IPS-NIHi7 (cell line): ENCODE measurements around the gene SPATA9.
"Not testable (repeated sequence)": the region's sequence is repeated elsewhere in the genome, so short reads cannot be mapped to it uniquely, and the experiment has no call there.

Experiments used
- DNase-seq: peaks from one replicate; pipeline ENCODE4 v3.0.0; 2012; ENCODE audit warnings: mixed read lengths; ENCODE audit errors: extremely low spot score

Gene SPATA9

DNA sequence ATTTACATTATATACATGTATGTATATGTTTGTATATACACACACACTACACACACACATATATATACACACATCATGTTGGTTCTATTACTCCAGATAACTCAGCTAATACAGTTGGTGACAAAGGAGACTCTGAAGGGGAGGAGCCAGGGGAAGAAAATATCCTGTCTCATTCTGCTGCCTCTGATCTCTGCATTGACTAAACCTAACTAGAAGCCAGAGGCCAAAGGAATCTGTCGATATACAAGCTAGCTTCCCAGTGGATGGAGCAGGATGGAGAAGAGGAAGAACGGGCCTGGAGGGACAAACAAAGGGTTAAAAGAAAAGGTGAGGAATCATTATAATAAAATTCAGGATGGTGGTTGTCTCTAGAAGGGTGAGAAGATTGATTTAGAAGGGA lies 34.6 kb upstream of the SPATA9 start:
- DNase-seq, result no peak

DNA sequence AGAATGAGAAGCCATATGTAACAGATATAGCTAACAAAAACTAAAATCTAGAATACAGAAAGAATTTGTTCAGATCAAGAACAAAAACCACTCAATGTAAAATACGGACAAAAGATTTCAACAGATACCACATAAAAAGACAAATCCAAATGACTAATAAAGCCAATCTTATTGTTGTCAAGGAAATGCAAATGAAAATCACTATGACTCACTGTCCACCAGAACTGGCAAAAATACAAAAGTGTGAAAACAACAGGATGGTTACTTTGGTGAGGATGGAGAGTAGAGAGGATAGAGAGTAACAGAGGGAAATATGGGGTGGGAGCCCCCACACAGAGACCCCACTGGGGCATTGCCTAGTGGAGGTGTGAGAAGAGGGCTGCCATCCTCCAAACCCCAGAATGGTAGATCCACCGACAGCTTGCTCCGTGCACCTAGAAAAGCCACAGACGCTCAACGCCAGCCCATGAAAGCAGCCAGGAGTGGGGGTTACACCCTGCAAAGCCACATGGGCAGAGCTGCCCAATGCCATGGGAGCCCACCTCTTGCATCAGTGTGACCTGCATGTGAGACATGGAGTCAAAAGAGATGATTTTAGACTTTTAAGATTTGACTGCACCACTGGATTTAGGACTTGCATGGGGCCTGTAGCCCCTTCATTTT lies 33.1 kb upstream of the SPATA9 start:
- no peak for DNase-seq

DNA sequence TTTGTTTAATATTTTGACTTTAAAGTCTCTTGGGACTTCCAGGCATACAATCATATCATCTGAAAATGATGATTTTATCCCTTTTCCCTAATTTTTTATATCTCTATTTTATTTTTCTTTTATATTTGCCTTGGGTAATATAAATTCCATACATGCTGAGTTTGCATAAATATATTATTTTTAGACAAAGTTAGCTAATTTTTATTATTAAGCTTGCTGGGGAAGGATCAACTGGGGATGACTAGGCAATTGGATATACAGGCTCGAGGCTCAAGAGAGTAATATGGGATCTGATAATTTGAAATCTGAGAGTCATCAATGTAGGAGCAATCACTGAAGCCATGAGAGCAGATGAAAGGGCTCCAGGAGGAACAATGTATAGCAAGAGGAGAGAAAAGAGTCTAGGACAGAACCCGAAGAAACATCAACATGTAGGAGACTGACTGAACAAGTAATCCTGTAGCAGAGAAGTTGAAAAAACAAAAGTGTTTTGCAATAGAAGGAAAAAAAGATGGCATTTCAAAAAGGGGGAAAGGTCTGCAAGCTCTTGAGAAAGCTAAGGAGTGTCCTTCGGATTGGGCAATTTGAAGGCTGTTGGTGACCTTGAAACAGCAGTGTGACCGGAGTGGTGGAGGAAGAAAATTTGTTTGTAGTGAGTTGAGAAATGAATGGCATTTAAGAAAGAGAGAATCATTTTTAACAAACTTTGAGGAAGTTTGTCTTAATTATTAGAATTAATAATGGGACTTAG lies 31.3 kb upstream of the SPATA9 start:
- DNase-seq, result no peak

DNA sequence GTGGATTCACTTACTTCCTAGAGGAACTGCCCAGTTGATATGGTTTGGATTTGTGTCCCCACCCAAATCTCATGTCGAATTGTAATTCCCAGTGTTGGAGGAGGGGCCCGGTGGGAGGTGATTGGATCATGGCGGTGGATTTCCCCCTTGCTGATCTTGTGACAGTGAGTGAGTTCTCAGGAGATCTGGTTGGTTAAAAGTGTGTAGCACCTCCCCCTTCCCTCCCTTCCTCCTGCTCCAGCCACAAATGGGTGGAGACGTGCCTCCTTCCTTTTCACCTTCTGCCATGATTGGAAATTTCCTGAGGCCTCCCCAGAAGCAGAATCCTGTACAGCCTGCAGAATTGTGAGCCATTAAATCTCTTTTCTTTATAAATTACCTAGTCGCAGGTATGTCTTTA lies 30.5 kb upstream of the SPATA9 start:
- DNase-seq, result not testable (repeated sequence)

DNA sequence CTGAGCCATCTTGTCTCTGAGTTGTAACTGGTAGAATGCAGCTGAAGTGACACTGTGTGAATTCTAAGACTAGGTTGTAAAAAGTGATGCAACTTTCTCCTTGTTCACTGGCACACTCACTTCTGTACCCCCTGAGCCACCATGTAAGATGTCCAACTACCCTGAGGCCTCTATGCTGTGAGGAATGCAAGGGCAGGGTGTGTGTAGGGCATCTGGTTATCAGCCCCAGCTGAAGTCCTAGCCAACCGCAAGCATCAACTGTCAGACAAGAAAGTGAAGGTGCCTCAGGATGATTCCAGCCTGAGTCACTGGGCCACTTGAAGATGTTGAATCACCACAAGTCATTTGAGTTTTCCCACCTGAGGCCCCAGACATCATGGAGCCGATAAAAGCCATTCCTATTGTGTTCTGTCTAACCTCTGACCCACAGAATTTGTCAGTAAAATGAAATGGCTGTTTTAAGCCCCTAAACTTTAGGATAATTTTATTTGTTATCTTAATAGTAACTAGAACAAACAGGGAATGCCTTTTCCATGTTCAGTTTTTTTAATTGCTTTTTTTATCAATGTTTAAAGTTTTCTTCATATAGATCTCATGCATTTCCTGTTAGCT lies 29.7 kb upstream of the SPATA9 start:
- DNase-seq, result peak; percentile 36

DNA sequence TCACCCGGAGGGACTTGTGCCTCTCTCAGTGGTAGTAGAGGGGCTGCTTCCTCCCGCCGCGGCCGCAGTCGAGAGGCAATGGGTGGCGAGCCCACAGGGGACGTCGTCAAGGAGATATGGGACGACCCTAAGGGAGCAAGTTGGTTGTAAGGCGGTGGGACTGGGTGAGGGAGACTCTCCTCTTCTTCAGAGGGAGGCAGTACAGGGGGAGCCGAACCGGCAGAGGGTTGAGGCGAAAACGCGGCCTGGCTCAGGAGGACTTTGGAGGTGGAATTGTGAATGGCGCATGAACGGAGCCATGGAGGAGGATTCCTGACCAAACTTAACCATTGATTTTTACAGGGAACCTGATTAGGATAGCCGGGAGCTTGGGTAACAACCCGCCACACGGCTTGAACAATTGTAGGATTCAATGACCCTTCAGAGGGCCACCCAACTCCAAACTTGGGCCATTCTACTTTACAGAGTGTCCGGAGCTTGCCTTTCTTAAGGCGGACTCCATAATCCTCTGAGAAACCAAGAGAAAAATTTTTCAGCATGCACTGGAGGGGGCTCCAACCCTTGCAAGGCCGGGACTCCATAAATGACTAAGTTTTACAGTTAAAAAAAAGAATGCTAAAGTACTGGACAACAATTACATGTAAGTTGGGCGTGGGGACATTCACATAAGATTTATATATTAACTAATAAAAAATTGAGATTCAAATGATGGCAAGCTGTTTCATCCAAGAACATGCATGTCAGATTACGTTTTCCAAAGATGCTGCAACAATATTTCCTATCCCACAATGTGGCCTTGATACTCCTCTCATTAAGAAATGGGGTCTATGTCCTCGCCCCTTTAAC lies 28.9 kb upstream of the SPATA9 start:
- no peak for DNase-seq

DNA sequence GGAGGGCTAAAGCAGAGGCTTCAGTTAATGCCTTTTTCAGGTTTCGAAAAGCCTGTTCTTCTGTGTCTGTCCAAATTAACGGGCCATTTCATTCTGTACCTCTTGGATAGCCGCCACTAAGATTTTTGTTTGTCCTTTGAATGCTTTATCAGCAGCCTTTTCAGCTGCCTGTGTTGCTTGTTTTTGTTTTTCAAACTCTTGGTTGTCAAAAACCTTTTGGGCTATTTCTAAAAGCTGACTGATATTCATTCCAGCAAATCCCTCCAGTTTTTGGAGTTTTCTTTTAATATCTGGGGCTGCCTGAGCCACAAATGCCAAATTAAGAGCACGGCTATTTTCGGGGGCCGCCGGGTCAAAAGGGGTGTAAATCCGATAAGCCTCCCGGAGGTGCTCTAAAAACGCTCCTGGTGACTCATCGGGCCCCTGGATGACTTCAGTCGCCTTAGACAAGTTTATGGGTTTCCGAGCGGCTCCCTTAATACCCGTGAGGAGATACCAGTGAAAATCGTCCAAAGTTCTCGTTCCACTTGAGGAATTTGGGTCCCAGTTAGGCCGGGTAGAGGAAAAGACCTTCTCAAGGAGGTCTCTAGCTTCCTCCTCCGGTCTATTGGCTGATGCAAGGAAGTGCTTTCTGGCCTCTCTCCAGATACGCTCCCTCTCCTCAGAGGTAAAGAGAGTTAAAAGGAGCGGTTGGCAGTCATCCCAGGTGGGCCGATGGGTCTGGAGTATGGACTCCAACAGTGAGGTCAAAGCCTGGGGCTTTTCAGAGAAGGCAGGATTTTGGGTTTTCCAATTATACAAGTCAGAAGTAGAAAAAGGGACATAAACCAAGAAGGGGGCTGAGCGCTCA lies 28.1 kb upstream of the SPATA9 start:
- DNase-seq, result not testable (repeated sequence)

DNA sequence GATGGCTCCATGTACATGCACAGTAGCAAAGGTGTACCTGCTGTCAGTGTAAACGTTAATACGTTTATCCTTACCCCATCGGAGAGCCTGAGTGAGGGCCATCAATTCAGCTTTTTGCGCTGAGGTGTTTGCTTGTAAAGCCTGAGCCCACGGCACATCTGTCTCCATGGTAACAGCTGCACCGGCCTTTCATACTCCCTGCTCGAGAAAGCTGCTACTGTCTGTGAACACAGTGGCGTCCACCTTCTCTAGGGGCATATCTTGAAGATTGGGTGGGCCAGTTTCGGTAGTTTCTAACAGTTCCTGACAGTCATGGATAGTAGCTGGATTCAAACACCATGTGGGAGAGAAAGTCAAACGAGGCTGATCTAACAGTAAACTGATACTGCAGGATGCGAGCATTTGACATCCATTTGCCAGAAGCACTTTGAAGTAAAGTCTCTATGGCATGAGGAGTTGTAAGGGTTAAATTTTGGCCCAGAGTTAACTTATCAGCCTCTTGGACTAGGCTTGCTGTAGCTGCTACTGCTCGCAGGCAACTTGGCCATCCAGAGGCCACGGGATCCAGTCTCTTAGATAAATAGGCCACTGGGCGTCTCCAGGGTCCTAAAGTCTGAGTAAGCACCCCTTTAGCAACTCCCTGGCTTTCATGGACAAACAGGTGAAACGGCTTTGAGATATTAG lies 27.3 kb upstream of the SPATA9 start:
- peak; percentile 44 for DNase-seq

DNA sequence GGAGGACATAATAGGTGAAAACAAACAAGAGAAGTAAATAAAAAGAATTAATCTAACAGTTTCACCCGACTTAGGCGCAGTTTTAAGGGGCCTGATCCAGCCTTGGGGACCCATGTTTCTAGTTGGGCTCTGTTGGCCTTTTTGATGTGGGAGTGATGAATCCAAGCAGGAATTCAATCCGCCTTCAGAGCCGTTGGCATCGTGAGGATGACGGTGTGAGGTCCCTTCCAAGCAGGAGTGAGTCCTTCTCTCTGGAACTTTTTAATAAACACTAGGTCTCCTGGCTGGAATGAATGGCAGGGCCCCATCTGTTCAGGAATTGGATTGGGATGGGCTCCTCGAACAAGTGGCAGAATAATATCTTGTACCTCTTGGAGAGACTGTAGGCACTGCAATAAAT lies 26.1 kb upstream of the SPATA9 start:
- DNase-seq, result no peak

DNA sequence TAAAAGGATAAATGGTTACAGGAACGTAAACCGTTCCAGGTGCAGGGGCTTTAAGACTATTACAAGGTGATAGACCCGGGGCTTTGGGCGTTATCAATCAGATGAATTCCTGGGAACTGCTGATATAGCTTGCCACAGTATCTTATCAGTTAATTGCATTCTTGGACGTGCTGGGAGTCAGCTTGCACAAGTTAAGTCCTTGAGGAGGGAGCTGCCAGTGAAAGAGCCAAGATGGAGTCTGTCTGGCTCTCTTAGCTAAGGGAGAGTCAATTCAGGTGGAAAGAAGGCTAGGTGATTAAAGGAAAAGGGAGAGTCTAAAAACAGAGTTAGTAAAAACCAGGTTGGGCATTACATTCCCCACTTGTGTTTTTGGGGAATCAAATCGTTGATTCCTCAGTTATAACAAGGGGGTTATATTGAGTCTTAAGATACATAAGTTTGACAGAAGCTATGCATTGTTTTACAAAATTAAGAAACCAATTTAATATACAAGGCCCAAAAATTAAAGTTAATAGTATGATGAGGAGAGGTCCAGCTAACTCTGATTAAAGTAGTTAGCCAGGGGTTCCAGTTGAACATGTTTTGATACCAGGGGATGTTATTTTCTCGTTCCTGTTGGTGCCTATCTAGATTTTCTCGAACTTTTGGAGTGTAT lies 24.9 kb upstream of the SPATA9 start:
- DNase-seq, result not testable (repeated sequence)

DNA sequence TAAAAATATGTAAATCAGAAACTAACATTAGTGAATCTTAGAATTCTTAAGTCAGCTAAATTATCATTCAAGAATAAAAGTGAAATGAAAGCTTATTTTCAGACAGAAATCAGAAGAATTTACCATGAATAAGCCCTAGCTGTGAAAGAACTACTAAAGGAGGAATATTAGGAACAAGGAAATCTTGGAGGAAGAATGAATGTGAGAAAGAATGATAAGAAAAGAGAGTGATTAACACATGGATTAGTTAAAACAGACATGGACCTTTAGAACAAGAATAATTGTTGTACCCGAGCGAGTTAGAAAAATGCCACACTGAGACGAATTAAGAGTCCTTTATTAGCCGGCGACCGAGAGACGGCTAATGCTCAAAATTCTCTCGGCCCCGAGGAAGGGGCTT lies 24.3 kb upstream of the SPATA9 start:
- DNase-seq, result no peak

DNA sequence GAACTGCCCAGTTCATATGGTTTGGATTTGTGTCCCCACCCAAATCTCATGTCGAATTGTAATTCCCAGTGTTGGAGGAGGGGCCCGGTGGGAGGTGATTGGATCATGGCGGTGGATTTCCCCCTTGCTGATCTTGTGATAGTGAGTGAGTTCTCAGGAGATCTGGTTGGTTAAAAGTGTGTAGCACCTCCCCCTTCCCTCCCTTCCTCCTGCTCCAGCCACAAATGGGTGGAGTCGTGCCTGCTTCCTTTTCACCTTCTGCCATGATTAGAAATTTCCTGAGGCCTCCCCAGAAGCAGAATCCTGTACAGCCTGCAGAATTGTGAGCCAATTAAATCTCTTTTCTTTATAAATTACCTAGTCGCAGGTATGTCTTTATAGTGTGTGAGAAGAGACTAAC lies 23.4 kb upstream of the SPATA9 start:
- DNase-seq, result not testable (repeated sequence)

DNA sequence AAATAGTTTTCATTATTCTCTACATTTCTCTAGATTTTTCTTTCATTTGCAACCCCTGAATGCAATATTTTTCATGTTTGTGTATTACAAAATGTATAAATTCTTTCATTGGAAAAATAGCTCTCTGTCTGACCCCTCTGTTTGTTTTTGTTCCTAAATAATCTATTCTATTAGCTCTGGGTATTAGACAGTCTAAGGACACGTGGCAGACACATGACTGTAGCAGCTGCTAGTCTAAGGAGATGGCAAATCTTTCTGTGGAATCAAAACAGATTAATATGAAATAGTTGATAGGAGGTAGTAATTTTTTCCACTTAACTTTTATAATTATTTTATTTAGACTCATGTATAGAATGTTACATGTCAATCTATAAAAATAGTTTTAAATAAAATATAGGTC lies 21.4 kb upstream of the SPATA9 start:
- DNase-seq, result no peak

DNA sequence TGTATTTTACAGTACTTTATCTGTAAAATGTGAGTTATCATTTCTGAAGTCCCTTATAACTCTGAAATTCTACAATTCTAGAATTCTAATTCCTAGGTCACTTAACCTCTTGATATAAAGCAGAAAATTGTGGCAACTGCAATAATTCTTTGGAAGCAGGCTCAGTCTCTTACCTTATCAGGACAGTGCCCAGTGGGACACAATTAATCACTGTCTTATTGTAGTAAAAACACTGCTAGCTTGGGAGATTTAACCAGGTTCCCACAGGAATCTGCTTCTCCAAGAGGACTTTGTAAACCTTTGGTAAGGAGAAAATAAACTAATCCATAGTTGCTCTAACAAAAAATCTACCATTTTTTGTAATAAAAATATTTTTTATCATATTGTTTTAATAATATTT lies 18.3 kb upstream of the SPATA9 start:
- no peak for DNase-seq

DNA sequence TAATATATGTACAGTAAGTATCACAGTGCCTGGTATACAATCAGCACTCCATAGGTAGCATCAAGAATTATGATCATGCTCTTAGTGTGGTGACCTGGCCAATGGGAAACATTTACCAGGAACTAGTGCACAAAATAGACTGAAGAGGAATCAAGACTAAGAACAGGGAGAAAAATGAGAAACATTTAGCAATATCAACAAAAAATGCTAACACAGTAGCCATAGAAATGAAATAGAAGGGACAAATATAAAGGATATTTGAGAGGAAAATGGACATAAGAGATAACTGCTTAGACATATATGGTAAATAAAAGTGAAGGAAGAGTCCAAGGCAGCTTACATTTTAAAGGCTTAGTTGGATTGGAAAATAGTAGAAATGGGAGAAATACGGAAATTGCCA lies 16.5 kb upstream of the SPATA9 start:
- DNase-seq, result no peak

DNA sequence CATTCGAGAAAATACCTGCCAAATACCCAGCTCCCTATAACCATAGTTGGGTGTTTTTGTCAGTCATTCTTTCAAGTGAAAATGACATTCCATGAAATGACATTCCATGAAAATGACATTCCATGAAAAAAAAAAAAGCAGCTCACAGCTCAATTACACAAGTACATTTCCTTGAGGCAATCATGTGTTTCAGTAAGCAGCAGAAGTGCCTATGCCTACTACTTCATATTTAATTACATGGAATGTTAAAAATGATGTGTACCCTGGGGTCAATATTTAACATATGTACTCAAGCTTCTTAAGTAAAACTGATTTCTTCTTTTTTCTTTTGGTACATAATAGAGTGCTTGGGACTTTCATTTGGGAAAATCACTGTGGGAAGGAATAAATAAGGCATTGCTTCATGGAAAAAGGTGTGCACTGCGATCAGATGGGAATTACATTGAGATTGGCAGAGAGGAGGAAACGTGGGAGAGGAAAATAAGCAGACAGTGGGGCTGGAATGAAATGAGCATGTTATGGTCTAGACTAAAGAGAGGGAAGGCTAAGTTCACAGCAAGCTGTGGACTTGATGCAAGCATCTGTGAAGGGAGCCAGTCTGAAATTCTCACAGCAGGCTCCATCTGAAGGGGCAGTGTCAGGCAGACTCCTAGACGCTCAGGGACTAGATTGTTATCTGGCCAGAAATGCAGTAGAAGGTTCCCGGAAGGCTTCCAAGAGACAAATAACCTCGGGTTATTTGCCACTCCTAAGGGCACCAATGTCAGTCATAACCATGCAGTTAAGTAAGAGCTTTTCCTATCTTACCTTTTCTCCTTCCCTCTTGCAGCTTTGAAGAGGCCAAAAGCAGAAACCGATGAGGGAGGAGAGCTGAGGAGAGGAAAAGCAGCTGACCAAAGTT lies 15.2 kb upstream of the SPATA9 start:
- DNase-seq, result peak; percentile 22

DNA sequence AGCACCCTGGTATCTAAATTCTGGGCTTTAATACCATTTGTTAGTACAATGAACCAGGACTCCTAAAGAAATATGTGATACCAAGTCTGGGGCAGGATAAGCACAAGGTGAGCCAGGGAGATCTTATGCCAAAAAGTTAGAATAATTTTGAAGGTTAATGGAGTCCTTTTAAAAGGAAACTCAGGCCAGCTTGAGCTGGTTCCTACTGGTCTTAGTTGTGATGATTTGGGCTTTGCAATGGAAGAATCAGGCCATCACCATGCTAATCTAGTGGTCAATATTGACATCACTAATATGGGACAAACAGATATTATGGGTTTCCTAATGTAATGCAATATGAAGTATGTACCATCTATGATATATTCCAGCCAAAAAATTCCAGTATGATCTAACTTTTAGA lies 7.5 kb upstream of the SPATA9 start:
- no peak for DNase-seq

DNA sequence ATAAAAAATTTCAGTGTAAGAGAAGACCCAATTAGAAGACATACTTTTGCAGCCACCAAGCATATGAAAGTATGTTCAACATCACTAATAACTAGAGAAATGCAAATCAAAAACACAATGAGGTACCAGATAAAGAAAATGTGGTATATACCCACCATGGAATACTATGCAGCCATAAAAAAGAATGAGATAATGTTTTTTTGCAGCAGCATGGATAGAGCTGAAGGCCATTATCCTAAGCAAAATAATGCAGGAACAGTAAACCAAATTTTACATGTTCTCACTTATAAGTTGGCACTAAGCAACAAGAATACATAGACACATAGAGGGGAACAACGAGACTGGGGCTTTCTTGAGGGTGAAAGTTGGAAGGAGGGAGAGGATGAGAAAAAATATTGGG lies 6.9 kb upstream of the SPATA9 start:
- no peak for DNase-seq

DNA sequence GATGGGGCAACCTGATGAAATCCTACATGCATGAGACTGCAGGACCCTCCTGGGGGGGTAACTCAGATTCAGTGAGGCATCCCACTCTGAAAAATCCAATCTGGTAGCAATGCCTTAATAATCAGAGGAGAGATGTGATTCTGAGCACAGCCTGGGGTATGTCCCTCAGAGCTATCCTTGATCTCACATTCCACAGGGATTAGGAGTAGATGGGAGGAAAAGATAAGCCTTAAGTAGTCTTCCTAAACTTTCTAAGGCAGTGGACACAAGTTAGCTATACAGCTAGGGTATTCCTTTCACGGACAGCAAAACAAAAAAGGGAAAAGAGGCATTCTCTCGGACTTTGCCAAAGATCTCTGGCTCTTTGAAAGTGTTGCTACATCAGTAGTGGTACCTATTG lies 3.9 kb upstream of the SPATA9 start:
- no peak for DNase-seq
